ENCODE data around the gene LAMA3.

LAMA3 gene

DNA sequence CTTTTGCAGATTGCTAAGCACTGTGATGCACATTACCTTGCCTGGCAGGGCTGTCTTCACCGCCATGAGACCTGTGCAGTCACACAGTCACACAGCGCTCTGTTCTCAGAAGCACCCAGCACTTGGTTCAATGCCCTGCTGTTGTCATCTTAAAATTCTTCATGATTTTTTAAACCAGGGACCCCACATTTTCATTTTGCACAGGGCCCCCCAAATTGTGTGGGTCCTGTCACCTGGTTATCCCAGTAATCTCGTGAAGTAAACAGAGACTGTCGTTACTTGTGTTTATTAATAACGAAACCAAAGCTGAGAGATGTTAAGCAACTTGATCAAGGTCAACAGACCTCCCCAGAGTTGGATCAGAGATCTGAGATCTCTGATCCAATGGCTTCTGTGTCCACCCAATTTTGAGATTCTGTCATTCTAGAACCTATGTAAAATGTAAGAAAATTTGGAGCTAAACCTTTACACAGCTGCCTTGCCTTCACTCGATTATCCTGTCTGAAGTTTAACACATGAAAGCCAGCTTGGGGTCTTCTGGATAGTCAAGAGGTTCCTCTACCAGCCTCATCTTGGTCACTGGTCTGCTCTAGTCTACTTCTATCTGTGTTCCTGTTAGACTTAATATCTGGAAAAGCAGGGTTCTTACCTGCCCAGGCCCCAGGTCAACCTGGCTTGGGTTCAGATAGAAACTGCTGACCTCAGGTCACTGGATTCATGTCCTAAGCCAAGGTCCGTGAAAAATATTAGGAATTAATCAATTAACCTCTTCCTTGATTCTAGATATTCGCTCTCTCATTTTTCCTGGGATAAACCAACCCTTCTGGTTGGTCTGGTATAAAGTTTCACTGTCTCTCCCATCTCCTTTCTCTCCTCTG lies 311.6 kb downstream of the LAMA3 start:
- no peak for DNase-seq (ENCODE audit: low read depth in 2 of 2)

DNA sequence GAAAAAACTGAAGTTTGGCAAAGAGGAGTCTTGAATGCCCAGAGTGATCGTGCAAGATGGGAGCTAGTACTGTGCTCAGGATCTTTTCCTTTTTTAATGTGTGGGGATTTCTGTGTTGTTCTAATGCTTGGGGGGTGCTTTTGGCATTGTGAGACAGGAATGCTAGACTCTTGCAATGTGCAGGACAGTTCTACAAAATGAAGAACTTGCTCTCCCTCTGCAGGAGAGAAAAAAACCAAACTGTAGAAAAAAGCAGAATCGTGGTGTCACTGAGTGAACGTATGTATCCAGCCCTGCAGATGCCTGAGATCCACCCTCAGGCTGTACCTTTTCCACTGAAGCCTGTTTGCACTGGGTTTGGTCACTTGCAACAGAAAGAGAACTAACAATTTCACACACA lies 313.2 kb downstream of the LAMA3 start:
- no peak for DNase-seq (ENCODE audit: low read depth in 2 of 2)

DNA sequence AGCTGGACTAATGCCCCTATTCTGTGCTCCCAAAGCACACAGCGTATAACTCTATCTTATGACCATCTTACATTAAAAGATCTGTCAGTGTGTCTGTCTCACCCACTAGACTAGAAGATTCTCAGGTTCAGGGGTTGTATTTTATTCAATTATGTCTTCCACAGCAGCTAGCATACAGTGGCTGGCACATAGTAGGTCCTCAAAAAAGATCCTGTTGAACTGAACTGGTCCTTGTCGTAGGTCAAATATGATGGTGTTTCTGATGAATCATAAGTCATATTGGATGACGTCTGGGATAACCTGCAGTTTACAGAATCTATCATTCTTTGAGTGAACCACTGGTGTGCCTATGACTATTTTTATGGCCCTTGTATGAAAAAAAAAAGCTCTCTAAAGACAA lies 314.0 kb downstream of the LAMA3 start:
- DNase-seq (ENCODE audit: low read depth in 2 of 2) = no peak

DNA sequence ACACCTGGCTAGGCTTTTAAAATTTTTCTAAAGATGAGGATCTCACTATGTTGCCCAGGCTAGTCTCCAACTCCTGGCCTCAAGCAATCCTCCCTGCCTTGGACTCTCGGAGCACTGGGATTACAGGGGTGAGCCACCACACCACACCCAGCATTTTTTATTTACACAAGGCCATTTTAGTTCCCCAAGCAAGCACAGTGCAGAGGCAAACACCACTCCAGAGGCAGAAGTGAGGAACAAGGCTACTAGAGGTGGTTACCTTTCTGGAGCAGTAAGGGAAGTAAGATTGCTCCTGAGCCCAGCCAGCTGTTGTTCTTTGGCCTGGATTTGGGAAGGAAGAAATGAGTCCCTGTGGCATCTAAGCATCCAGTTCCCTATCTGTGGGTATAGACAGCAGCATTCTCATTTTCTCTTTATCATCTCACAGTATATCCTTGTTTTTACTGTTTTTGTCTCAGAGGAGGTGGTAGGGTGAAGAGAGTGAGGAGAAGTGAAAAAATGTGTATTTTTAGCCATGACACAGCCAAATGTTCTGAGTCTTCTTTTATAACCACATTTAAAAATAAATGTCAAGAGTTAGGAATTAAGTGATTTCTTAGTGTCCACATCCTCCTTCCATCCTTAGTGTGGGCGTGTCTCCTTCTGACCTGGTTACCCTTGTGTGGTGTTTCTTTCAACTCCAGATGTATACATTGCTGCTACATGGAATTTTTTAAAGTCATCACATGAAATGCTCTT lies 314.8 kb downstream of the LAMA3 start:
- DNase-seq (ENCODE audit: low read depth in 2 of 2) = no peak

Measured in stimulated activated CD4-positive, alpha-beta T cell treated with anti-CD3 and anti-CD28 coated beads, Interleukin-1b, Interleukin-23, amount 100 ng/mL, for 1 hour (primary cell).